ENCODE data around the gene ASCC1.
"Not testable (repeated sequence)": the region's sequence is repeated elsewhere in the genome, so short reads cannot be mapped to it uniquely, and the experiment has no call there.

ASCC1 gene

DNA sequence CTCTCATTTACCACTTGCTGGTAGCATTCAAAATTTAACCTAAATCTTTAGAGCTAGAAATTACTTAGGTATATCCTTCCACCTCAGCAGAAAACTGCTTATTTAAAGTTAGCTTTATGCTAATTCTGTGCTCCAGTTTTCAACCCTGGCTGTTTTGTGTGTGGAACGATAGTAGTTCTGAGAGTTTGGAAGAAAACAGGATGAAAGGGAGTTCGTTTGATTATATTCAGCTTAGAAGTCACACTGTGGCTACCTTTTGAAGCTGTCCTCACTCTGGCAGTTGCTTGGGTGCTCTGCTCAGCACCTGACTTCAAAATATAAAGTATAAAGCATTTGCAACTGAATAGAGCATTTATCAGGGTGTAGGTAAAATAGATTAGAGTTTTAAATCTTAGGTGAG is 2.6 kb upstream of the ASCC1 start:
- Histone ChIP-seq H3K9me3 (ENCODE audit: control insufficient read depth, insufficient read depth, low read length) (no peaks in the 10 kb centered on the region), H3K4me1 (ENCODE audit: insufficient read depth, low read length) (peaks cover 3% of the 10 kb centered on the region; the same call in 1 of the 2 replicates), H3K36me3 (ENCODE audit: insufficient read depth, low read length) (peaks cover 4% of the 10 kb centered on the region; the same call in 1 of the 2 replicates), H3K9ac (ENCODE audit: low read depth, low read length) (no peak overlapping the region)

DNA sequence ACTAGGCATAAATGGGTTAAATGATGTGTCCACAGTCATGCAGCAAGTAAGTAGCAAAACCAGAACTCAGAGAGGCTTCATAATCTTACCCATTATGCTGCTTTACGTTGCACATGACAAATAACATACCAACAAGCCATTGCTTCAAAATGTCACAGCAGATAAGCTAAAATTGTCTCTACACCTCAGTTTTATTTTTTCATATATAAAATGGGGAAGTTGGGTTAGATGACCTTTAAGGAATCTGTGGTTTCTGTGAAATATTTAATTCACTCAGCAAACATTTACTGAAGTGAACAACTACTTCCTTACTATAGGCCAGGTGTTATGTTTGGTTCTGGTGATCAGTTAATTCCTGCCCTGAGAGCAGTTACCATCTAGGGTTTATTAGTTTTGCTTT is 2.2 kb upstream of the ASCC1 start:
- Histone ChIP-seq H3K4me1 (ENCODE audit: insufficient read depth, low read length) (peaks cover 3% of the 10 kb centered on the region; the same call in 1 of the 2 replicates), H3K9ac (ENCODE audit: low read depth, low read length) (no peak overlapping the region), H3K9me3 (ENCODE audit: control insufficient read depth, insufficient read depth, low read length) (no peaks in the 10 kb centered on the region), H3K36me3 (ENCODE audit: insufficient read depth, low read length) (peaks cover 4% of the 10 kb centered on the region; the same call in 1 of the 2 replicates)

DNA sequence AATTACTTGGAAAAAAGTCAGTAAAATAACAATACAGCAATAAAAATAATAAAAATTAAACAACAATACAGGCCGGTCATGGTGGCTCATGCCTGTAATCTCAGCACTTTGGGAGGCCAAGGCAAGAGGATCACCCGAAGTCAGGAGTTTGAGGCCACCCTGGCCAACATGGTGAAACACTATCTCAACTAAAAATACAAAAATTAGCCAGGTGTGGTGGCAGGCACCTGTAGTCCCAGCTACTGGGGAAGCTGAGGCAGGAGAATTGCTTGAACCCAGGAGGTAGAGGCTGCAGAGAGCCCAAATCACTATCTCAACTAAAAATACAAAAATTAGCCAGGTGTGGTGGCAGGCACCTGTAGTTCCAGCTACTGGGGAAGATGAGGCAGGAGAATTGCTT is 4.2 kb downstream of the ASCC1 start:
- peaks cover 11% of the 10 kb centered on the region for H3K36me3 ChIP-seq (ENCODE audit: insufficient read depth, low read length)
- not testable (repeated sequence) for H3K9me3 ChIP-seq (ENCODE audit: control insufficient read depth, insufficient read depth, low read length); H3K4me1 ChIP-seq (ENCODE audit: insufficient read depth, low read length); H3K9ac ChIP-seq (ENCODE audit: low read depth, low read length)

GRCh38 chr10:72211381-72211780 is 4.7 kb downstream of the ASCC1 start:
- not testable (repeated sequence) for H3K9ac ChIP-seq (ENCODE audit: low read depth, low read length); H3K4me1 ChIP-seq (ENCODE audit: insufficient read depth, low read length); H3K9me3 ChIP-seq (ENCODE audit: control insufficient read depth, insufficient read depth, low read length)
- H3K36me3 ChIP-seq (ENCODE audit: insufficient read depth, low read length): peaks cover 11% of the 10 kb centered on the region

DNA sequence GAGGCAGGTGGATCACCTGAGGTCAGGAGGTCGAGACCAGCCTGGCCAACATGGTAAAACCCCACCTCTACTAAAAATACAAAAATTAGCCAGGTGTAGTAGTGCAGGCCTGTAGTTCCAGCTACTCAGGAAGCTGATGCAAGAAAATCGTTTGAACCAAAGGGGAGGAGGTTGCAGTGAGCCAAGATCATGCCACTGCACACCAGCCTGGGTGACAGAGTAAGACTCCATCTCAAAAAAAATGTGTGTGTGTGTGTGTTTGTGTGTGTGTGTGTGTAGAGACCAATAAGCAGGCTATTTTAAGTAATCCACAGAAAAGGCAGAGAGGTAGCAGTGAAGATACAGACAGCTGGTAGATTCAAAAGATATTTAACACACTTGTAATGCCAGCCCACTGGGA is 7.5 kb downstream of the ASCC1 start:
- peaks cover 11% of the 10 kb centered on the region for H3K36me3 ChIP-seq (ENCODE audit: insufficient read depth, low read length)
- H3K9me3 ChIP-seq (ENCODE audit: control insufficient read depth, insufficient read depth, low read length); H3K9ac ChIP-seq (ENCODE audit: low read depth, low read length); H3K4me1 ChIP-seq (ENCODE audit: insufficient read depth, low read length): not testable (repeated sequence)

- peaks cover 11% of the 10 kb centered on the region for H3K36me3 ChIP-seq (ENCODE audit: insufficient read depth, low read length)
- H3K9ac ChIP-seq (ENCODE audit: low read depth, low read length): no peak overlapping the region
- H3K4me1 ChIP-seq (ENCODE audit: insufficient read depth, low read length): no peaks in the 10 kb centered on the region
- H3K9me3 ChIP-seq (ENCODE audit: control insufficient read depth, insufficient read depth, low read length): no peaks in the 10 kb centered on the region
Measured at GRCh38 chr10:72206511-72207229, 9.4 kb downstream of the ASCC1 start.

DNA sequence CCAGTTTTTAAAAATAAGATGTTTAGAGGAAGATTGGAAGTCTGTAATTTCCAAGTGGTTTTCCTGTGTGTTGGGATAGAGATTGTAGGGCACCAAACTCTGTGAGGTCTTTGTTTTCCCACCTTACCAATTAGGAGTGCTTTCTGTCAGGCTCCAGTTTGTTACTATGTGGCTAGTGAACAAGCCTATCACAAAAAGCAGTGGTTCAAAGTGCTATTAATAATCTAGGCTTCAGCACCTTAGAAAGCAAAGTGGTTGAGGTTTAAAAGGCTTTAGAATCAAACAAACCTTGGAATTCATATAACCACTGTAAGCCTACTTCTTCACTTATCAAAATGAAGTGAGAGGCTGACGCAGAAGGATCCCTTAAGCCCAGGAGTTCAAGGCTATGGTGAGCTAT is 11.4 kb downstream of the ASCC1 start:
- no peaks in the 10 kb centered on the region for H3K4me1 ChIP-seq (ENCODE audit: insufficient read depth, low read length)
- H3K9me3 ChIP-seq (ENCODE audit: control insufficient read depth, insufficient read depth, low read length): no peaks in the 10 kb centered on the region
- H3K36me3 ChIP-seq (ENCODE audit: insufficient read depth, low read length): no peaks in the 10 kb centered on the region; the same call in 1 of the 2 replicates
- H3K9ac ChIP-seq (ENCODE audit: low read depth, low read length): no peak overlapping the region

DNA sequence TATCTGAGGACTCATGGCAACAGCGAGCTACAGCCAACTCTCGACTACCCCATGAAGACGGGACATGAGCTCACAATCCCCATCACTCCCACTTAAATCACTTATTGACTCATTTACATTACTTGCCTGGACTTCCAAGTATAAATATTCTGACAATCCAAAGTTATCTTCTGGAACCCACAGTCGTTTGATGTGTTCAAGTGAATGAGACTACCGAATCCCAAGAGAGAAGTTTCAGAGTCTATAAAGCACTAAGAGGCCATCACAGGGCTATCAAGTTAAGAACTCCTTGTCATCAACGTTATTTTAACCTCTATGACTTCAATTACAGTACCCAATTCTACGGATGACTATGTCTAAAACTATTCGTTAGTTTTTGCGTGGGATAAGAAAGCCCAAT is 11.8 kb downstream of the ASCC1 start:
- Histone ChIP-seq H3K4me1 (ENCODE audit: insufficient read depth, low read length) (no peaks in the 10 kb centered on the region), H3K36me3 (ENCODE audit: insufficient read depth, low read length) (no peaks in the 10 kb centered on the region; the same call in 1 of the 2 replicates), H3K9me3 (ENCODE audit: control insufficient read depth, insufficient read depth, low read length) (no peaks in the 10 kb centered on the region), H3K9ac (ENCODE audit: low read depth, low read length) (no peak overlapping the region)

- Histone ChIP-seq H3K36me3 (ENCODE audit: insufficient read depth, low read length) (no peaks in the 10 kb centered on the region; the same call in 1 of the 2 replicates), H3K9ac (ENCODE audit: low read depth, low read length) (no peak overlapping the region), H3K4me1 (ENCODE audit: insufficient read depth, low read length) (no peaks in the 10 kb centered on the region), H3K9me3 (ENCODE audit: control insufficient read depth, insufficient read depth, low read length) (no peaks in the 10 kb centered on the region)
Measured at GRCh38 chr10:72201293-72201692, 14.8 kb downstream of the ASCC1 start.

DNA sequence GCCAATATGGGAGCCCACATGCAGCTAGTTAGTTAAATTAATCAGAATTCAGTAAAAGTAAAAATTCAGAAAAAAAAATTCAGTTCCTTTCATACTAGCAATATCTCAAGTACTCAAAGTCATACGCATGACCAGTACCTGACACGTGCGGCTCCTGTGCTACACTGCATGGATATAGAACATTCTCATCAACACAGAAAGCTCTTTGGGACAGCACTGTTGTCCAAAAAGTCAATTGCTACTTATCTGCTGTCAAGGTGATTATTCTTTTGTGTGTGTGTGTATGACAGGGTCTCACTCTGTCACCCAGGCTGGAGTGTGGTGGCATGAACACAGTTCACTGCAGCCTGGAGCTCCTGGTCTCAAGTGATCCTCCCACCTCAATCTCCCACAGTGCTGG is 15.2 kb downstream of the ASCC1 start:
- H3K9ac ChIP-seq (ENCODE audit: low read depth, low read length): no peak overlapping the region
- no peaks in the 10 kb centered on the region for H3K4me1 ChIP-seq (ENCODE audit: insufficient read depth, low read length)
- no peaks in the 10 kb centered on the region for H3K9me3 ChIP-seq (ENCODE audit: control insufficient read depth, insufficient read depth, low read length)
- no peaks in the 10 kb centered on the region; the same call in 1 of the 2 replicates for H3K36me3 ChIP-seq (ENCODE audit: insufficient read depth, low read length)

DNA sequence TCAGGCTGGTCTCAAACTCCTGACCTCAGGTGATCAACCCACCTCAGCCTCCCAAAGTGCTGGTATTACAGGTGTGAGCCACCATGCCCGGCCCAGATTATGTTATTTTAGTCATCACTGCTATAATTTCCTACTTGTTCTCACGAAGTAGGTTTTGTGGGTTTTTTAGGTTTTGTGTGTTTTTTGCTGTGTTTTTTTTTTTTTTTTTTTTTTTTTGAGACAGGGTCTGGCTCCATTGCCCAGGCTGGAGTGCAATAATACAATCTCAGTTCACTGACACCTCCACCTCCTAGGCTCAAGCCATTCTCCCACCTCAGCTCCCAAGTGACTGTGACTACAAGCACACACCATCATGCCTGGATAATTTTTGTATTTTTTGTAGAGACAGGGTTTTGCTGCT is 21.1 kb downstream of the ASCC1 start:
- Histone ChIP-seq H3K9ac (ENCODE audit: low read depth, low read length) (no peak overlapping the region), H3K9me3 (ENCODE audit: control insufficient read depth, insufficient read depth, low read length) (no peaks in the 10 kb centered on the region), H3K36me3 (ENCODE audit: insufficient read depth, low read length) (no peaks in the 10 kb centered on the region; the same call in 1 of the 2 replicates), H3K4me1 (ENCODE audit: insufficient read depth, low read length) (no peaks in the 10 kb centered on the region)

GRCh38 chr10:72186982-72187330 is 29.1 kb downstream of the ASCC1 start:
- H3K4me1 ChIP-seq (ENCODE audit: insufficient read depth, low read length): no peaks in the 10 kb centered on the region

DNA sequence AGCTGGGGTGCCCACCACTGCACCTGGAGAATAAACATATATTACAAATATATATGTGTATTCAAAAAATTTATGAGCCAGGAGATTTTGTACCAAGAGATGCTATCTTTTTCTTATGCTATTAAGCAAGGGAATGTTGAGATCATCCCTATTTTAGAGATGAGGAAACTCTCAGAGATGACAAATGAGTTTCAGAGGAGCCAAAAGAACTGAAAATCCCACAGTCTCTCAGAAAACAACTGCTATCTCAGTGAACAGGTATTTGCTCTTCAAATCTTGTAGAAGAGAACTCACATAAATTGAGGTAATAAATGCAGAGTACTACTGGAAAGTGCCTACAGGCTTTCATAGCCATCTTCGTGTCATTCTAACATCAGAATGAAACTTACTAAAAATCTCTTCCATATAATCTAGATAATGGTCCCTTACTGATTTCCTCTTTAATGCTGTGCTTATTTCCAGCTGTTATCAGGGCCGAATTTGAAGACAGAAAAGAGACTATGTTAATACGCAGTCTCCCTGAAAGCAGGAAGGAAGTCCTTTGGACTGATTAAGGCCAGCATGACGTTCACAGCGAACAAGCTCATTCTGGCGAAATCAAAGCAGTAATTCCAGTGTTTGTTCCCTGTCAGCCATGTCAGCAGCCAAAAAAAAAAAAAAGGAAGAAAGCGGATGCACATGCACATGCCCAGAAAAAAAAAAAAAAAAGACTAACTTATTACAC is 29.7 kb downstream of the ASCC1 start:
- no peaks in the 10 kb centered on the region for H3K4me1 ChIP-seq (ENCODE audit: insufficient read depth, low read length)
- H3K9ac ChIP-seq (ENCODE audit: low read depth, low read length): no peak overlapping the region
- no peaks in the 10 kb centered on the region; the same call in 1 of the 2 replicates for H3K36me3 ChIP-seq (ENCODE audit: insufficient read depth, low read length)
- H3K9me3 ChIP-seq (ENCODE audit: control insufficient read depth, insufficient read depth, low read length): peaks cover 4% of the 10 kb centered on the region

More at GRCh38 chr10:72186982-72187330, 29.1 kb downstream of the ASCC1 start:
- H3K36me3 ChIP-seq (ENCODE audit: insufficient read depth, low read length): no peaks in the 10 kb centered on the region; the same call in 1 of the 2 replicates
- H3K9ac ChIP-seq (ENCODE audit: low read depth, low read length): no peak overlapping the region
- H3K9me3 ChIP-seq (ENCODE audit: control insufficient read depth, insufficient read depth, low read length): peaks cover 4% of the 10 kb centered on the region

- Histone ChIP-seq H3K9ac (ENCODE audit: low read depth, low read length) (no peak overlapping the region), H3K9me3 (ENCODE audit: control insufficient read depth, insufficient read depth, low read length) (peaks cover 4% of the 10 kb centered on the region), H3K4me1 (ENCODE audit: insufficient read depth, low read length) (no peaks in the 10 kb centered on the region), H3K36me3 (ENCODE audit: insufficient read depth, low read length) (no peaks in the 10 kb centered on the region; the same call in 1 of the 2 replicates)
Measured at GRCh38 chr10:72184156-72184555, 31.9 kb downstream of the ASCC1 start.

- H3K4me1 ChIP-seq (ENCODE audit: insufficient read depth, low read length): 0 out of 2 replicates have a peak, but pooled peaks cover 6% of the 10 kb centered on the region
- no peaks in the 10 kb centered on the region for H3K9me3 ChIP-seq (ENCODE audit: control insufficient read depth, insufficient read depth, low read length)
- no peak overlapping the region for H3K9ac ChIP-seq (ENCODE audit: low read depth, low read length)
- H3K36me3 ChIP-seq (ENCODE audit: insufficient read depth, low read length): no peaks in the 10 kb centered on the region
Measured at GRCh38 chr10:72177454-72177853, 38.6 kb downstream of the ASCC1 start.

All from ES-I3 (cell line).